OCI-LY1 (cell line): ENCODE data around the gene PNPLA3.
A peak's percentile ranks its signal among the peaks of the same experiment; 100 is the strongest.

Experiments
- H2AFZ ChIP-seq: fragments of 200-600 bp; sonication (generic), shearing (Covaris generic); 2 replicates; pipeline ENCODE4 v1.6.0; 2014; ENCODE audit warnings: antibody characterized with exemption, mild to moderate bottlenecking, low read length
- H3F3A ChIP-seq: fragments of 200-600 bp; sonication (generic), shearing (Covaris generic); 2 replicates; pipeline ENCODE4 v1.6.0; 2014; ENCODE audit warnings: mild to moderate bottlenecking, antibody characterized with exemption, low read length, moderate library complexity; ENCODE audit not compliant: insufficient read depth
- H3K27ac ChIP-seq: fragments of 200-600 bp; sonication (generic); 2 replicates; pipeline ENCODE4 v1.5.1; 2014; ENCODE audit warnings: low read length, mixed run types, mild to moderate bottlenecking, low read depth; ENCODE audit not compliant: poor library complexity, severe bottlenecking
- H3K27me3 ChIP-seq: fragments of 200-600 bp; sonication (generic); 2 replicates; pipeline ENCODE4 v1.6.0; 2014; ENCODE audit warnings: antibody characterized with exemption, mild to moderate bottlenecking, low read length, moderate library complexity; ENCODE audit not compliant: insufficient read depth
- H3K36me3 ChIP-seq: fragments of 200-600 bp; sonication (generic); 2 replicates; pipeline ENCODE4 v1.6.1; 2014; ENCODE audit warnings: mild to moderate bottlenecking, antibody characterized with exemption, low read length, moderate library complexity, mixed read lengths; ENCODE audit not compliant: insufficient read depth
- H3K4me1 ChIP-seq: fragments of 200-600 bp; sonication (generic); 2 replicates; pipeline ENCODE4 v1.5.1; 2014; ENCODE audit warnings: mild to moderate bottlenecking, low read length, moderate library complexity; ENCODE audit not compliant: insufficient read depth, severe bottlenecking
- H3K4me2 ChIP-seq: fragments of 200-600 bp; sonication (generic), shearing (Covaris generic); 2 replicates; pipeline ENCODE4 v1.6.1; 2014; ENCODE audit warnings: low read length
- H3K4me3 ChIP-seq: fragments of 200-600 bp; sonication (generic); 2 replicates; pipeline ENCODE4 v1.5.1; 2014; ENCODE audit warnings: low read length, low read depth, mild to moderate bottlenecking, mixed read lengths; ENCODE audit not compliant: poor library complexity, severe bottlenecking
- H3K79me2 ChIP-seq: fragments of 200-600 bp; shearing (Covaris generic); 2 replicates; pipeline ENCODE4 v1.6.1; 2016; ENCODE audit warnings: mixed run types, low read length, mixed read lengths; ENCODE audit not compliant: insufficient read depth
- H3K9ac ChIP-seq: fragments of 200-600 bp; sonication (generic), shearing (Covaris generic); 2 replicates; pipeline ENCODE4 v1.6.1; 2014; ENCODE audit warnings: mild to moderate bottlenecking, low read length, mixed read lengths
- H3K9me2 ChIP-seq: fragments of 200-600 bp; sonication (generic), shearing (Covaris generic); 2 replicates; pipeline ENCODE4 v1.6.1; 2014; ENCODE audit warnings: low read depth, mild to moderate bottlenecking, low read length, mixed read lengths
- H3K9me3 ChIP-seq: fragments of 200-600 bp; shearing (Covaris generic); 2 replicates; pipeline ENCODE4 v1.6.1; 2014; ENCODE audit warnings: low read length, mixed read lengths
- H4K20me1 ChIP-seq: fragments of 200-600 bp; sonication (generic), shearing (Covaris generic); 2 replicates; pipeline ENCODE4 v1.6.0; 2016; ENCODE audit warnings: mild to moderate bottlenecking, low read length; ENCODE audit not compliant: insufficient read depth
- EZH2 ChIP-seq: fragments of 200-600 bp; sonication (generic), shearing (Covaris generic); IDR thresholded peaks from 2 replicates; pipeline ENCODE4 v1.8.0; 2017; ENCODE audit warnings: borderline replicate concordance, mixed run types, mild to moderate bottlenecking, antibody characterized with exemption, low read length, moderate library complexity, mixed read lengths
- TF ChIP-seq, protein P1 (sequence below): fragments of 200-600 bp; sonication (generic), shearing (Covaris generic); IDR thresholded peaks from 2 replicates; pipeline ENCODE4 v1.5.1; 2017; ENCODE audit warnings: mild to moderate bottlenecking, antibody characterized with exemption, low read length, moderate library complexity, mixed read lengths

The PNPLA3 gene

DNA sequence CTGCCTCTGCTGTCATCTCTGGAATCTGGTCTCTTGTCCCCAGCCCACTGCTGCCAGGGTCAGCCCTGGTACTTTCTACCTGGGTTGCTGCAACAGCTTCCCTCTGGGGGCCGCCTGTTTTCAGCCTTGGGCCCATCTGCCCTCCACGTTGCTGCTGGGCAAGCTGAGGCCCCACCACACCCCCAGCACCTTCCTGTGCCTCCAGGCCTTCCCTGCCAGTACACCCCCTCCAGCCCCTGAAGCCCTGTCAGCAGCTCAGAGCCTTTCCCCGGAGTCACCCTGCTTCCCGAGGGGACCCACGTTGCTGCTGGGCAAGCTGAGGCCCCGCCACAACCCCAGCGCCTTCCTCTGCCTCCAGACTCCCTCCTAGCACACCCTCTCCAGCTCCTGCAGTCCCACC lies 28.4 kb downstream of the PNPLA3 start:
- no peak for TF ChIP-seq EZH2
- H3K9ac ChIP-seq = no peak overlapping the region

DNA sequence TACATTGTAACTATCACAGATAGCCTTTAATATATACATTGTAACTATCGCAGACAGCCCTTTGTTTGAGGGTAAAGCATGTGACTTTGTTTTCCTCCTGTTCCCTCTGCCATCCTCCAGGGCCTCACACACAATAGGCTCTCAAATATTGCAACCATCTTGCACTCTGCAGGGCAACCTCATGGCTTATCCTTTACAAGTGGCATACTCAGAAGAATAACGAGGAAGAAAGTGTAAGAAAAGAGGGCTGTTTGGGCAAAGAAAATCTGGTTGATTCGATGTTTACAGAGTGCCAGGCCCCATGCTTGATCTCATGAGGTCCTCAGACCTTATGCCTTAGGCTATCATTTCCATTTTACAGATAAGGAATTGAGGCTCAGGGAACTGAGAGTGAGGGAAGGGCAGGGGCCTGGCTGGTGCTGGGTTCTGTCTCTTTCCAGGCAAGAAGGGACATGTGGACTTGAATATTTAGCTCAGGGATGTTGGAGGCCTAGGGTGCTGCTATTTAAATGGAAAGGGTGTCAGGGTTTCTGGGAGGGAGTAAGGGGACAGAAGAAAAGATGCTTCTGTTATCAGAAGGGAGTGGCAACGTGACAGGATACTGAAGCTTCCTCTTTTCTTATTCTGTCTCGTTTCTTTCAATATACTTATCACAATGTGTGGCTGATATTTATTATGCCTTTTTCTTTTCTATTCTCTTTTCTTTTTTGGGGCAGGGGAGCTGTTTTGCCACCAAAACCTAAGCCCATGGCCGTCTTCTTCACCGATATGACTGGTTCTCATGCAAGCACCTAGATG lies 30.6 kb downstream of the PNPLA3 start:
- no peak overlapping the region for H3K27ac ChIP-seq
- H3K9ac ChIP-seq = peak overlapping the region; percentile 91
- H3K36me3 ChIP-seq = no peaks in the 10 kb centered on the region
- H3K9me3 ChIP-seq = no peaks in the 10 kb centered on the region
- H3K4me3 ChIP-seq = peak overlapping the region; percentile 95
- H4K20me1 ChIP-seq = no peaks in the 10 kb centered on the region
- no peaks in the 10 kb centered on the region for H3K9me2 ChIP-seq
- no peaks in the 10 kb centered on the region for H3F3A ChIP-seq
- H3K4me1 ChIP-seq = peaks cover 19% of the 10 kb centered on the region
- TF ChIP-seq, protein P1, sequence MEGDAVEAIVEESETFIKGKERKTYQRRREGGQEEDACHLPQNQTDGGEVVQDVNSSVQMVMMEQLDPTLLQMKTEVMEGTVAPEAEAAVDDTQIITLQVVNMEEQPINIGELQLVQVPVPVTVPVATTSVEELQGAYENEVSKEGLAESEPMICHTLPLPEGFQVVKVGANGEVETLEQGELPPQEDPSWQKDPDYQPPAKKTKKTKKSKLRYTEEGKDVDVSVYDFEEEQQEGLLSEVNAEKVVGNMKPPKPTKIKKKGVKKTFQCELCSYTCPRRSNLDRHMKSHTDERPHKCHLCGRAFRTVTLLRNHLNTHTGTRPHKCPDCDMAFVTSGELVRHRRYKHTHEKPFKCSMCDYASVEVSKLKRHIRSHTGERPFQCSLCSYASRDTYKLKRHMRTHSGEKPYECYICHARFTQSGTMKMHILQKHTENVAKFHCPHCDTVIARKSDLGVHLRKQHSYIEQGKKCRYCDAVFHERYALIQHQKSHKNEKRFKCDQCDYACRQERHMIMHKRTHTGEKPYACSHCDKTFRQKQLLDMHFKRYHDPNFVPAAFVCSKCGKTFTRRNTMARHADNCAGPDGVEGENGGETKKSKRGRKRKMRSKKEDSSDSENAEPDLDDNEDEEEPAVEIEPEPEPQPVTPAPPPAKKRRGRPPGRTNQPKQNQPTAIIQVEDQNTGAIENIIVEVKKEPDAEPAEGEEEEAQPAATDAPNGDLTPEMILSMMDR = no peak
- TF ChIP-seq EZH2 = no peak
- H3K4me2 ChIP-seq = peak overlapping the region; percentile 95
- H2AFZ ChIP-seq = no peak overlapping the region
- peaks cover 23% of the 10 kb centered on the region for H3K79me2 ChIP-seq
- H3K27me3 ChIP-seq = no peaks in the 10 kb centered on the region

More for the DNA sequence above, 28.4 kb downstream of the PNPLA3 start:
- H3K9me2 ChIP-seq = no peaks in the 10 kb centered on the region
- no peaks in the 10 kb centered on the region for H3K27me3 ChIP-seq
- H2AFZ ChIP-seq = no peak overlapping the region
- H3K9me3 ChIP-seq = no peaks in the 10 kb centered on the region
- peaks cover 13% of the 10 kb centered on the region for H3K79me2 ChIP-seq
- H3K4me1 ChIP-seq = peaks cover 19% of the 10 kb centered on the region
- H3F3A ChIP-seq = no peaks in the 10 kb centered on the region
- no peak overlapping the region for H3K27ac ChIP-seq
- H3K36me3 ChIP-seq = no peaks in the 10 kb centered on the region
- no peaks in the 10 kb centered on the region for H4K20me1 ChIP-seq
- H3K4me2 ChIP-seq = no peak overlapping the region
- H3K4me3 ChIP-seq = no peak overlapping the region

DNA sequence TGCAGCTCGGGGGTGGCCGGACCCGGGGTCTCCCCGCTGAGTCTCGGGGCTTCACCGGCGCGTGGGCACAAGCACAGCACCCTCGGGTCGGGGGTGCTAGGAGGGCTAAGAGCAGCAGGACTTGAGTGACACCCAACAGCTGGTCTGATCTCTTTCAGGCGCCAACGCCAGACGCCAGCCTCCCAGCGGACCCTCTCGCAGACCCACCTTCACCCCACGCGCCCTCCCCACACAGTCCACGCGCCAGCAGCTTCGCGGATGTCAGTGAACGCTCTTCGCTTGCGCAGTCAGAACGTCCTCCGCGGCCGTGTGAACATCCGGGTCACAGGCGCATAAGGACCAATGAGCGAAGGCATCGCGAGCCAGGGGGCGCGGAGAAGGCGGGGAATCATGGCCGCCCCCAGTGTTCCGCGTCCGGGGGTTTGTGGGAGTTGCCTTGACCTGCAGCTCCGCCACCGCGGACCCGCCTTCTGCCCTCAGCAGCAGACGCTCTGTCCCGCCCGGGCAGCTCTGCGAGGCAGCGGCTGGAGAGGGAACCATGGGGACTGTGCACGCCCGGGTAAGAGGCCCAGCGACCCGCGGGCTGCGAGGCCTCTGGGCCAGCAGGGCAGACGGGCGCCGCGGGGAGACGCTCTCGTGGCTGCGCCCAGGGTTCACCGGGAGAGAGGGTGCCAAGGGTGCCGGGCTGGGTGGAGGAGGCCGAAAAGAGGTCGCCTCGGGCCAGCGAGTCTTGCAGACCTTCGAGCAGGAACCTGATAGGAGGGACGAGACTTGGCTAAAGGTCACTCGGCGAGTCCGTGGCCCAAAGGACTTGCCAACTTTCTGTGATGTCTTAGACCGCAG lies 31.7 kb downstream of the PNPLA3 start, which contains the start of gene SAMM50:
Gene SAMM50 (plus strand): TSS at position 403 of the 843 bp plus-strand sequence. CDS start 136 bp downstream, at position 539.
- Histone ChIP-seq H3K4me1 (peaks cover 19% of the 10 kb centered on the region), H3K9me3 (no peaks in the 10 kb centered on the region), H3K4me2 (peak within 1 kb of the TSS; percentile 95), H3K27ac (peak within 1 kb of the TSS; percentile 43), H2AFZ (no peak within 1 kb of the TSS), H3F3A (no peaks in the 10 kb centered on the region), H3K4me3 (peak within 1 kb of the TSS; percentile 95), H3K27me3 (no peaks in the 10 kb centered on the region), H3K79me2 (peaks cover 27% of the 10 kb centered on the region), H3K36me3 (no peaks in the 10 kb centered on the region), H4K20me1 (no peaks in the 10 kb centered on the region), H3K9me2 (no peaks in the 10 kb centered on the region), H3K9ac (peak within 1 kb of the TSS; percentile 91)
- no peak for TF ChIP-seq EZH2
